ENCODE data around the gene FOXD2.

- TF ChIP-seq CEBPB (IDR thresholded peaks at IDR 0.05; ENCODE audit: low read depth, low read length) (no peak), FOS (IDR thresholded peaks at IDR 0.05; ENCODE audit: low read depth, low read length) (no peak), CTCF (conservative IDR thresholded peaks at IDR 0.05; ENCODE audit: low read depth, low read length) (no peak), POLR2A (IDR thresholded peaks at IDR 0.05; ENCODE audit: low read depth, low read length) (no peak), MAFK (IDR thresholded peaks at IDR 0.05; ENCODE audit: low read depth, low read length) (no peak), SMC3 (IDR thresholded peaks at IDR 0.05; ENCODE audit: low read depth, low read length) (no peak)
These were observed 27.8 kb upstream of the FOXD2 start for GRCh38 chr1:47410068-47410455.

Measured in IMR-90 (cell line).